Right ventricle myocardium inferior (tissue), 1 donor: ENCODE measurements around the gene LGMN. TPM values are rescaled to one million over a fixed set of nuclear protein-coding genes. Genes with fewer than 3 reads are reported as not detected.
"Not testable (repeated sequence)": the region's sequence is repeated elsewhere in the genome, so short reads cannot be mapped to it uniquely, and the experiment has no call there.

Experiments
- ATAC-seq: fragments of 200-7000 bp; cut with Tn5 transposase; one replicate; pipeline ENCODE4 v1.9.1; 2020; ENCODE audit warnings: mild to moderate bottlenecking, moderate library complexity
- DNase-seq: peaks from one replicate; pipeline ENCODE4 v3.0.0; 2021; ENCODE audit errors: missing footprints
- intact Hi-C: fragments of 100-400 bp; cut with DNase I; formaldehyde crosslinking; loops from one replicate; pipeline ENCODE4 v1.11.0; 2022
- total RNA-seq: library from RNA; stranded (reverse); fragmentation: NEBNext Ultra II Directional; extraction: Animal tissue kit (Norgen Biotek cat#: 25700); gene quantifications from one replicate; pipeline ENCODE4 v1.2.1, GENCODE V29; 2021
- donor health status: DM: no; HTN: yes; CAD: no; lungs with severe emphysema.

Gene LGMN
- total RNA-seq, 1 donor from 2014 or later = 122 TPM

GRCh38 chr14:92768795-92769194 is 20.4 kb upstream of the LGMN start:
- no peak for DNase-seq
- ATAC-seq = no peak
- intact Hi-C loops = no loop called here

GRCh38 chr14:92768236-92768635 is 19.8 kb upstream of the LGMN start:
- DNase-seq, intact Hi-C loops: not testable (repeated sequence)
- peak; percentile 56 for ATAC-seq

GRCh38 chr14:92763666-92764631 is 15.5 kb upstream of the LGMN start:
- intact Hi-C loops, DNase-seq: not testable (repeated sequence)
- ATAC-seq = peak; percentile 53

- DNase-seq (no peak), ATAC-seq (no peak)
- intact Hi-C loops = no loop called here
Observed at GRCh38 chr14:92760524-92760805, 12.0 kb upstream of the LGMN start.

- ATAC-seq (no peak), DNase-seq (no peak)
- intact Hi-C loops = loop anchor here (5.0 kb wide), 1 partner anchor 1253 kb away; no protein-coding TSS in a partner anchor
Observed at GRCh38 chr14:92759679-92760523, 11.5 kb upstream of the LGMN start.

GRCh38 chr14:92759300-92759678 is 10.9 kb upstream of the LGMN start:
- intact Hi-C loops = loop anchor here (5.0 kb wide), 1 partner anchor 1252 kb away; no protein-coding TSS in a partner anchor
- no peak for ATAC-seq

GRCh38 chr14:92756446-92756845 is 8.0 kb upstream of the LGMN start:
- intact Hi-C loops = loop anchor here (5.0 kb wide), 1 partner anchor 1249 kb away; no protein-coding TSS in a partner anchor
- ATAC-seq (no peak), DNase-seq (no peak)

More at GRCh38 chr14:92759300-92759678, 10.9 kb upstream of the LGMN start:
- DNase-seq = no peak

GRCh38 chr14:92755495-92755894 is 7.1 kb upstream of the LGMN start:
- DNase-seq = no peak
- ATAC-seq = peak; percentile 56
- intact Hi-C loops = loop anchor here (5.0 kb wide), 1 partner anchor 1248 kb away; no protein-coding TSS in a partner anchor

GRCh38 chr14:92754966-92755365 is 6.5 kb upstream of the LGMN start:
- ATAC-seq (no peak), DNase-seq (no peak)
- intact Hi-C loops = loop anchor here (5.0 kb wide), 1 partner anchor 1248 kb away; no protein-coding TSS in a partner anchor

GRCh38 chr14:92753250-92753649 is 4.8 kb upstream of the LGMN start:
- ATAC-seq (no peak), DNase-seq (no peak)
- intact Hi-C loops = no loop called here

GRCh38 chr14:92751819-92752218 is 3.4 kb upstream of the LGMN start:
- intact Hi-C loops = no loop called here
- no peak for DNase-seq
- ATAC-seq = no peak

- DNase-seq (no peak), ATAC-seq (peak; percentile 42)
- intact Hi-C loops = no loop called here
Observed at GRCh38 chr14:92750994-92751400, 2.6 kb upstream of the LGMN start.

GRCh38 chr14:92750222-92750728 is 1.8 kb upstream of the LGMN start:
- ATAC-seq, intact Hi-C loops, DNase-seq: not testable (repeated sequence)

- intact Hi-C loops = loop anchor here (5.0 kb wide), 2 partner anchors 35 to 45 kb away; partner anchors contain the start of gene GOLGA5
- no peak for DNase-seq
- no peak for ATAC-seq
Observed at GRCh38 chr14:92747701-92748258, 647 bp downstream of the LGMN start.

- DNase-seq (no peak), ATAC-seq (no peak)
- intact Hi-C loops = no loop called here
Observed at GRCh38 chr14:92744198-92744597, 4.2 kb downstream of the LGMN start.

- ATAC-seq (no peak), DNase-seq (no peak)
- intact Hi-C loops = no loop called here
Observed at GRCh38 chr14:92740440-92740839, 8.0 kb downstream of the LGMN start.

GRCh38 chr14:92737619-92738188 is 10.7 kb downstream of the LGMN start:
- DNase-seq (no peak), ATAC-seq (no peak)
- intact Hi-C loops = no loop called here

GRCh38 chr14:92737206-92737605 is 11.2 kb downstream of the LGMN start:
- no peak for DNase-seq
- intact Hi-C loops = no loop called here
- no peak for ATAC-seq

- ATAC-seq (no peak), DNase-seq (no peak)
- intact Hi-C loops = no loop called here
Observed at GRCh38 chr14:92735344-92735743, 13.1 kb downstream of the LGMN start.
